Putamen (tissue), 1 donor: ENCODE data around the gene TAF11L13.
"Not testable (repeated sequence)": the region's sequence is repeated elsewhere in the genome, so short reads cannot be mapped to it uniquely, and the experiment has no call there.

ENCODE experiments used
- DNase-seq: peaks from one replicate; pipeline ENCODE4 v3.0.0-alpha.2; 2016; ENCODE audit warnings: low spot score

The TAF11L13 gene

GRCh38 chr5:17631788-17632187 lies at the start of gene TAF11L13:
TSS of gene TAF11L13 (plus strand) at chr5:17632088.
- DNase-seq: not testable (repeated sequence)

GRCh38 chr5:17585658-17586057 lies 46.2 kb upstream of the TAF11L13 start, which contains the start of gene TAF11L7:
TSS of gene TAF11L7 (minus strand) at chr5:17585758.
- DNase-seq: not testable (repeated sequence)

GRCh38 chr5:17590860-17591259 lies 41.0 kb upstream of the TAF11L13 start, which contains the start of gene TAF11L8:
TSS of gene TAF11L8 (minus strand) at chr5:17590960.
- not testable (repeated sequence) for DNase-seq

GRCh38 chr5:17594255-17594654 lies 37.6 kb upstream of the TAF11L13 start, which contains the start of gene TAF11L9:
TSS of gene TAF11L9 (minus strand) at chr5:17594394.
- not testable (repeated sequence) for DNase-seq

- DNase-seq: not testable (repeated sequence)
Observed at GRCh38 chr5:17597728-17598127, 34.2 kb upstream of the TAF11L13 start, which contains the start of gene TAF11L10. TSS of gene TAF11L10 (minus strand) at chr5:17597828.

- not testable (repeated sequence) for DNase-seq
Observed at GRCh38 chr5:17603880-17604279, 28.0 kb upstream of the TAF11L13 start, which contains the start of gene TAF11L11. TSS of gene TAF11L11 (plus strand) at chr5:17604183.

- no peak for DNase-seq
Observed at GRCh38 chr5:17604951-17605350, 26.9 kb upstream of the TAF11L13 start.

- DNase-seq: not testable (repeated sequence)
Observed at GRCh38 chr5:17607461-17607860, 24.4 kb upstream of the TAF11L13 start.

GRCh38 chr5:17610092-17610491 lies 21.8 kb upstream of the TAF11L13 start, which contains the start of gene TAF11L12:
TSS of gene TAF11L12 (plus strand) at chr5:17610392.
- not testable (repeated sequence) for DNase-seq

GRCh38 chr5:17614872-17615605 lies 16.8 kb upstream of the TAF11L13 start:
- no peak for DNase-seq

- no peak for DNase-seq
Observed at GRCh38 chr5:17619354-17619753, 12.5 kb upstream of the TAF11L13 start.

GRCh38 chr5:17620627-17621026 lies 11.3 kb upstream of the TAF11L13 start:
- no peak for DNase-seq

- DNase-seq: no peak
Observed at GRCh38 chr5:17625686-17626085, 6.2 kb upstream of the TAF11L13 start.

GRCh38 chr5:17634160-17634559 lies 2.3 kb downstream of the TAF11L13 start, which contains the start of gene TAF11L14:
TSS of gene TAF11L14 (plus strand) at chr5:17634460.
- no peak for DNase-seq

GRCh38 chr5:17649232-17649631 lies 17.3 kb downstream of the TAF11L13 start:
- DNase-seq: not testable (repeated sequence)

GRCh38 chr5:17655201-17655759 lies 23.4 kb downstream of the TAF11L13 start:
- not testable (repeated sequence) for DNase-seq

- DNase-seq: no peak
Observed at GRCh38 chr5:17655921-17656320, 24.0 kb downstream of the TAF11L13 start.

GRCh38 chr5:17663182-17663581 lies 31.3 kb downstream of the TAF11L13 start:
- DNase-seq: no peak

- DNase-seq: no peak
Observed at GRCh38 chr5:17665836-17666235, 33.9 kb downstream of the TAF11L13 start.

GRCh38 chr5:17666726-17667235 lies 34.9 kb downstream of the TAF11L13 start:
- DNase-seq: no peak

- DNase-seq: no peak
Observed at GRCh38 chr5:17670353-17670752, 38.5 kb downstream of the TAF11L13 start.

- no peak for DNase-seq
Observed at GRCh38 chr5:17678751-17679324, 47.0 kb downstream of the TAF11L13 start.
